Parathyroid adenoma (tissue), 2 donors: ENCODE data around the gene TRABD2B.

ENCODE experiments used
- H2AFZ ChIP-seq: fragments of 300-600 bp; sonication (generic); one replicate; pipeline ENCODE4 v1.7.0; 2017; ENCODE audit warnings: antibody characterized with exemption, mild to moderate bottlenecking
- H3K27ac ChIP-seq: fragments of 300-600 bp; sonication (generic); one replicate; pipeline ENCODE4 v1.7.0; 2017
- H3K27me3 ChIP-seq: fragments of 300-600 bp; sonication (generic); one replicate; pipeline ENCODE4 v1.7.0; 2017; ENCODE audit warnings: low read length; ENCODE audit not compliant: control insufficient read depth, insufficient read depth
- H3K36me3 ChIP-seq: fragments of 300-600 bp; sonication (generic); one replicate; pipeline ENCODE4 v1.7.0; 2017; ENCODE audit warnings: low read length; ENCODE audit not compliant: control insufficient read depth, insufficient read depth
- H3K4me1 ChIP-seq: fragments of 300-600 bp; sonication (generic); one replicate; pipeline ENCODE4 v1.7.0; 2017; ENCODE audit warnings: control low read depth
- H3K4me2 ChIP-seq: fragments of 300-600 bp; sonication (generic); one replicate; pipeline ENCODE4 v1.7.0; 2017; ENCODE audit warnings: low read length
- H3K4me3 ChIP-seq: fragments of 300-600 bp; sonication (generic); one replicate; pipeline ENCODE4 v1.7.0; 2017; ENCODE audit warnings: low read depth, low read length
- H3K79me2 ChIP-seq: fragments of 300-600 bp; sonication (generic); one replicate; pipeline ENCODE4 v1.7.0; 2017; ENCODE audit warnings: control low read depth
- H3K9ac ChIP-seq: fragments of 300-600 bp; sonication (generic); one replicate; pipeline ENCODE4 v1.7.0; 2017; ENCODE audit warnings: mild to moderate bottlenecking
- H3K9me3 ChIP-seq: fragments of 300-600 bp; sonication (generic); one replicate; pipeline ENCODE4 v1.7.0; 2017; ENCODE audit warnings: low read length; ENCODE audit not compliant: control insufficient read depth
- TF ChIP-seq, protein P1 (sequence below): fragments of 300-600 bp; sonication (generic); IDR thresholded peaks from one replicate; pipeline ENCODE4 v1.7.0; 2017; ENCODE audit warnings: antibody characterized with exemption, mild to moderate bottlenecking
- donor health status: primary hyperparathyroidism.

The TRABD2B gene

DNA sequence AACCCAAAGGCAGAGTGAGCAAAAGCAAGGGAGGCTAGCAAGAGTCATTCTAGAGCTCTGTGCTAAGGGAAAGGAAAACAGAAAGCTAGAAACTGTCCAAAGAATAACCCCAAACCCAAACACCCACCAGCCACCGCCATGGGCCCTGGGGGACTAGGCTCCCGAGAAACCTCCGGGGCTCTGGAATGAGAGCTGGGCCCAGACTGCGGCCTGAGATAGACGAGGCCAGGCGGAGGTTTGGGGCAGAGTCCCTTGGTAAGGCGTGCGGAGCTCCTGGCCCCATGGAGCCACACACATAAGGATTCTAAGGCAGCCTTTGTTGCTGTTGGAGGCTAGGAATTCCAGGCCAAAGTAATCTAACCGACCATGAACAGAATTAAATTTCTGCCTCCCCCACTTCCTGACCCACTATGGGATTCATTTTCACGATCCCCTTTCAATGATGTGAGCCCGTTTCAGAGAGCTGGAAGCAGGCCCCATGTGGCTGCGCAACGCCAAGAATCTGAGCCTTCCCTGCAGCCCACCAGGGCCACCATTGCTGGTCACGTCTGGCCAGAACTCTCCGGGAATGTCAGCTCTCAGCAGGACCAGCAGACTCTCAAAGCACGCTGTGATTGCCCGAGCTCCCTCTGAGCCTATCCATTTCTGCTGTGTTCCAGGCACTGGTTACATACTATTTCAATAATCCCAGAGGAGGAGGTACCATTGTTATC lies 145.0 kb downstream of the TRABD2B start:
- no peak overlapping the region for H2AFZ ChIP-seq
- no peaks in the 10 kb centered on the region for H3K79me2 ChIP-seq
- H3K4me1 ChIP-seq, result no peaks in the 10 kb centered on the region
- no peaks in the 10 kb centered on the region for H3K9me3 ChIP-seq
- TF ChIP-seq, protein P1, sequence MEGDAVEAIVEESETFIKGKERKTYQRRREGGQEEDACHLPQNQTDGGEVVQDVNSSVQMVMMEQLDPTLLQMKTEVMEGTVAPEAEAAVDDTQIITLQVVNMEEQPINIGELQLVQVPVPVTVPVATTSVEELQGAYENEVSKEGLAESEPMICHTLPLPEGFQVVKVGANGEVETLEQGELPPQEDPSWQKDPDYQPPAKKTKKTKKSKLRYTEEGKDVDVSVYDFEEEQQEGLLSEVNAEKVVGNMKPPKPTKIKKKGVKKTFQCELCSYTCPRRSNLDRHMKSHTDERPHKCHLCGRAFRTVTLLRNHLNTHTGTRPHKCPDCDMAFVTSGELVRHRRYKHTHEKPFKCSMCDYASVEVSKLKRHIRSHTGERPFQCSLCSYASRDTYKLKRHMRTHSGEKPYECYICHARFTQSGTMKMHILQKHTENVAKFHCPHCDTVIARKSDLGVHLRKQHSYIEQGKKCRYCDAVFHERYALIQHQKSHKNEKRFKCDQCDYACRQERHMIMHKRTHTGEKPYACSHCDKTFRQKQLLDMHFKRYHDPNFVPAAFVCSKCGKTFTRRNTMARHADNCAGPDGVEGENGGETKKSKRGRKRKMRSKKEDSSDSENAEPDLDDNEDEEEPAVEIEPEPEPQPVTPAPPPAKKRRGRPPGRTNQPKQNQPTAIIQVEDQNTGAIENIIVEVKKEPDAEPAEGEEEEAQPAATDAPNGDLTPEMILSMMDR, result no peak
- no peaks in the 10 kb centered on the region for H3K36me3 ChIP-seq
- no peak overlapping the region for H3K9ac ChIP-seq
- H3K27ac ChIP-seq, result no peak overlapping the region
- H3K4me2 ChIP-seq, result no peak overlapping the region
- no peak overlapping the region for H3K4me3 ChIP-seq
- H3K27me3 ChIP-seq, result no peaks in the 10 kb centered on the region

DNA sequence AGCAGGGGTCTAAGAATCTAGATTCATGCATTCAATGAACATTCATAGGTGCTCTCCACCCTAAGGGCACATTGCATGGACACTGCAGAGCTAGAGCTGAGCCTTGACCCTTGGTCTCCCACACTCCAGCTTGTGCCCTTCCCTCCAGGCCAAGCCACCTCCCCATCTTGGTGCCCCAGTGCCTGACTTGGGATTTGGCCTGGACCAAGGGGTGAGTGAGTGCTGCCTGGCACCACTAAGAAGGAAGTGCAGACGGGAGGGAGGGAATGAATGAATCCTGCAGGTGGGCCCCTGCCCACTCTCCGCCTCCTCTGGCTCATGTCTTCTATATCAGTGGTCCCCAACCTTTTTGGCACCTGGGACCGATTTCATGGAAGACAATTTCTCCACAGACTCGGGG lies 146.7 kb downstream of the TRABD2B start:
- Histone ChIP-seq H2AFZ (no peak overlapping the region), H3K4me2 (no peak overlapping the region), H3K27ac (no peak overlapping the region), H3K4me3 (no peak overlapping the region), H3K4me1 (no peaks in the 10 kb centered on the region), H3K36me3 (no peaks in the 10 kb centered on the region), H3K9ac (no peak overlapping the region), H3K9me3 (no peaks in the 10 kb centered on the region), H3K79me2 (no peaks in the 10 kb centered on the region), H3K27me3 (no peaks in the 10 kb centered on the region)
- TF ChIP-seq, protein P1, result no peak

DNA sequence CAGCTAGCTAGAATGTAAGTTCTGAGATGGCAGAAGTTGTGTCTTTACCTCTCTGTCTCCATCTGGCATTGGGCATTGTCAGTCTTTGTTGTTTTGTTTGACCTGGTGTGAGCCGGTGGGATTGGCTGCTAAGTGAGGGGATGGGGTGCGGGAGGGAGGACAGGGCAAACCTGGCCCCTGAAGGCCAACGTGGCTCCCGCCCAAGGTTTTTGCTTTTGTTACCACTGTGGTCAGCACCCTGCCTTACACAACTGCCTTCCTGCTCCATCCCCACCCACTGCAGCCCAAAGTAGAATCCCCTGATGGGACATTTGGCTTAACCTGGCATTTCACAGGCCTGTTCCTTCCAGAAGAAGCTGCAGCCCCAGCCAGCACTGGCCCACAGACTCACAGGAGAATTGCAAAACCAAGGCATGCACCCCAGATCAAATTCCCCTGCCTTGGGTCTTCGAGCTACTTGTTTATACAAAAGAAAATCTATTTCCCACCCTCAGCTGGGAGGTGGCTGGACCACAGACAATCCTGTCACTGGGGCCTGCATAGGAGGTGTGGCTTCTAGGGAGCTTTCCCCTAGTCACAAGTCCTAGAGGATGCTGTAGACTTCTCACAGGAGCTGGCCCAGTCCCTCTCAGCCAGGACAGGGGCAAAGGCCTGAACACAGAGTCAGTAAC lies 147.5 kb downstream of the TRABD2B start:
- Histone ChIP-seq H3K36me3 (no peaks in the 10 kb centered on the region), H3K4me1 (no peaks in the 10 kb centered on the region), H2AFZ (no peak overlapping the region), H3K4me3 (no peak overlapping the region), H3K27ac (no peak overlapping the region), H3K4me2 (no peak overlapping the region), H3K9me3 (no peaks in the 10 kb centered on the region), H3K9ac (no peak overlapping the region), H3K79me2 (no peaks in the 10 kb centered on the region), H3K27me3 (no peaks in the 10 kb centered on the region)
- TF ChIP-seq, protein P1, result no peak

DNA sequence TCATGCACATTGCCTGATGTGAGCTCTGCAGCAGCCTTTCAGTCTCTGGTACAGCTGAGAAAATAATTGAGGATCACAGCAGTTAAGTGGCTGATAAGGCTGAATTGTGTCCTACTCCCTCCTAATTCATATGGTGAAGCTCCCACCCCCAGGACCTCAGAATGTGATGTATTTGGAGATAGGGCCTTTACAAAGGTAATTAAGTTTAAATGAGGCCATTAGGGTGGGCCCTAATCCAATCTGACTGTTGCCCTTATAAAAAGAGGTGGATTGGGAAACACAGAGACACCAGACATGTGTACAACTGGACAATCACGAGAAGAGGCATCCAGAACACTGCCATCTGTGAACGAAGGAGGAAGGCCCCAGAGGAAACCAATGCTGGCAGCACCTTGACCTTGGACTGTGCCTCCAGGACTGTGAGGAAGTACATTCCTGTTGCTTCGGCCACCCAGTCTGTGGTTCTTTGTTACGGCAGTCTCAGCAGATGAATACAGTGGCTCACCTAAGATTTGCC lies 148.1 kb downstream of the TRABD2B start:
- Histone ChIP-seq H3K27ac (no peak overlapping the region), H3K36me3 (no peaks in the 10 kb centered on the region), H3K9me3 (no peaks in the 10 kb centered on the region), H3K27me3 (no peaks in the 10 kb centered on the region), H3K4me2 (no peak overlapping the region), H2AFZ (no peak overlapping the region), H3K79me2 (no peaks in the 10 kb centered on the region), H3K4me1 (no peaks in the 10 kb centered on the region), H3K4me3 (no peak overlapping the region), H3K9ac (no peak overlapping the region)
- TF ChIP-seq, protein P1, result no peak
